Esophagus muscularis mucosa (tissue), 4 donors: ENCODE results near the gene STX1A. TPM values are rescaled to one million over a fixed set of nuclear protein-coding genes. Genes with fewer than 3 reads are reported as not detected.
A peak's percentile ranks its signal among the peaks of the same experiment; 100 is the strongest.

Experiments
- DNase-seq: peaks from one replicate; pipeline ENCODE4 v3.0.0-alpha.2; 2017; ENCODE audit errors: extremely low spot score
- H3K27ac ChIP-seq, 4 donors: fragments of 200-600 bp; sonication (generic); replicated peaks in 1 of 4; 1 replicate in 3 of 4; 2 replicates in 1 of 4; pipeline ENCODE4 v1.5.1; 2016 to 2019; ENCODE audit warnings: mild to moderate bottlenecking in 1 of 4
- H3K27me3 ChIP-seq, 4 donors: fragments of 200-600 bp; sonication (generic); one replicate each; pipeline versions ENCODE4 v1.5.1 to v1.6.0; 2016 to 2019
- H3K36me3 ChIP-seq, 4 donors: fragments of 200-600 bp; sonication (generic); one replicate each; pipeline ENCODE4 v1.5.1; 2016 to 2019
- H3K4me1 ChIP-seq, 4 donors: fragments of 200-600 bp; sonication (generic); one replicate each; pipeline ENCODE4 v1.5.1; 2016 to 2019
- H3K4me3 ChIP-seq, 4 donors: fragments of 200-600 bp; sonication (generic); 1 replicate in 2 of 4; 2 replicates in 2 of 4; pipeline ENCODE4 v1.5.1; 2016 to 2019; ENCODE audit warnings: mild to moderate bottlenecking in 4 of 4, moderate library complexity in 1 of 4
- H3K9me3 ChIP-seq, 4 donors: fragments of 200-600 bp; sonication (generic); 1 replicate in 3 of 4; 2 replicates in 1 of 4; pipeline ENCODE4 v1.5.1; 2016 to 2019
- CTCF ChIP-seq, 3 experiments: fragments of 200-600 bp in 2 of 3; fragments of 450-650 bp in 1 of 3; sonication (generic) in 2 of 3; IDR thresholded peaks; one replicate each; pipeline ENCODE4 v1.5.1; 2017 to 2019; ENCODE audit warnings: antibody characterized with exemption in 3 of 3, mild to moderate bottlenecking in 2 of 3, moderate library complexity in 1 of 3
- EP300 ChIP-seq: sonication (generic); formaldehyde crosslinking; IDR thresholded peaks from one replicate; pipeline ENCODE4 v1.6.1; 2017; ENCODE audit warnings: antibody characterized with exemption
- POLR2A ChIP-seq: fragments of 450-650 bp; IDR thresholded peaks from one replicate; pipeline ENCODE4 v1.6.1; 2017; ENCODE audit warnings: antibody characterized with exemption, moderate library complexity, mild to moderate bottlenecking, low read depth
- POLR2AphosphoS5 ChIP-seq, 2 donors: sonication (generic); formaldehyde crosslinking; IDR thresholded peaks; one replicate each; pipeline ENCODE4 v1.6.1; 2017; ENCODE audit warnings: antibody characterized with exemption in 2 of 2
- WGBS: methylation state at CpG from one replicate; pipeline ENCODE4 v1.1.5; 2018; 5-methylcytosine and 5-hydroxymethylcytosine counted together
- intact Hi-C: fragments of 100-400 bp; cut with DNase I; formaldehyde crosslinking; loops from one replicate; pipeline ENCODE4 v1.15.1; 2023
- total RNA-seq, 4 donors: library from RNA; depleted of rRNA; stranded (reverse); fragments of >200 nt; gene quantifications; one replicate each; pipeline versions ENCODE4 v1.1.0 to v1.2.1, GENCODE V29; 2016

The STX1A gene
- total RNA-seq, result 10 to 100 TPM in 2 of 4 donors, 1 to 10 TPM in 2; 7.1 to 16.0 (median 9.6) TPM

DNA sequence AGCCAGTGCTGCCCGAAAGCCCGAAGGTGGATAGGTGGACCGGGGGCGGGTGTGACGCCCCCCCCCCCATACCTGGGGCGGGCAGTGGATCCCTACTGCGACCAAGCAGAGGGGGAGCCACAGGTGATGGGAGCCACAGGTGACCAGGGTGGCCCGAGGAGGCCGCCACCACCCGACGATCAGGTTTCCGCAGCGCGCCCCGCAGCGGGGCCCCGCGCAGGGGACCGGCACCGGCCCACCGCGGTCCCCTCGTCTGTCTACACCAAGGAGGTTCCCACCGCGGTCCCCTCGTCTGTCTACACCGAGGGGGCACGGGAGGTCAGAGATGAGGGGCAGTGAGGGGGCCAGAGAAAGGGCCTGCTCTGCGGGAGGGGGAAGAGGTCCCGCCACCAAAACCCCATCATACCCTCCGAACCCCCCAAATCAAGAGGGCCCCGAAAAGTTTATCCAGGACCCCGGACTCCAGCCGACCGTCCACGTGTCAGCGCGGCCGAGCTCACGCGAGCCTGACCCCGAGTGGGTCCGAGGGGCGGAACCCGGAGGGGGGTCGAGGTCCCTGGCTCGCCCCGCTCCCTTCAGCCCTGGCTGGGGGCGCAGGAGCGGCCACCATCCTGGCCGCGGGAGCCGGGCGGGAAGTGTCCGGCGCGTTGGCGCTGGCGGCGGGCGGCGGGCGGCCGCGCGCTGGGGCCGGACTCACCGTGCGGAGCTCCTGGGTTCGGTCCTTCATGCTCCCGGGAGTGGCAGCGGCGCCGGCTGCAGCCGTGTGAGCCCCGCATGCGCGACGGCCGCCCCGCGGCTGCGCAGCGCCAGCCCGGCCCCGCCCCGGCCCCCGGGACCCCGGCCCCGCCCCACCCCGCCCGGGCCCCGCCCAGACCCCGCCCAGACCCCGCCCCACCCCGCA lies at the start of gene STX1A:
Gene STX1A, minus strand, starts transcription at position 765 of the 901 bp plus-strand sequence. Its CDS starts 38 bp downstream, at position 727.
- peak within 1 kb of the TSS; percentile 76 to 90 (median 87) for H3K4me3 ChIP-seq
- no peaks in the 10 kb centered on the region for H3K9me3 ChIP-seq
- TF ChIP-seq POLR2AphosphoS5 (IDR thresholded peaks at IDR 0.05) (peak; percentile 13 to 63), POLR2A (no peak)
- 0% methylated on average over 13 of the region's 96 CpGs for WGBS
- DNase-seq, result no peak
- peaks cover 32 to 65% (median 58%) of the 10 kb centered on the region in 4 donors for H3K4me1 ChIP-seq
- intact Hi-C loops, result loop anchor here (5.0 kb wide), 1 partner anchor 37 kb away; the partner anchor contains the start of genes BUD23 and DNAJC30
- H3K27ac ChIP-seq, result peak within 1 kb of the TSS; percentile 72 to 85 (median 76)
- H3K27me3 ChIP-seq, result no peaks in the 10 kb centered on the region
- H3K36me3 ChIP-seq, result no peaks in the 10 kb centered on the region

DNA sequence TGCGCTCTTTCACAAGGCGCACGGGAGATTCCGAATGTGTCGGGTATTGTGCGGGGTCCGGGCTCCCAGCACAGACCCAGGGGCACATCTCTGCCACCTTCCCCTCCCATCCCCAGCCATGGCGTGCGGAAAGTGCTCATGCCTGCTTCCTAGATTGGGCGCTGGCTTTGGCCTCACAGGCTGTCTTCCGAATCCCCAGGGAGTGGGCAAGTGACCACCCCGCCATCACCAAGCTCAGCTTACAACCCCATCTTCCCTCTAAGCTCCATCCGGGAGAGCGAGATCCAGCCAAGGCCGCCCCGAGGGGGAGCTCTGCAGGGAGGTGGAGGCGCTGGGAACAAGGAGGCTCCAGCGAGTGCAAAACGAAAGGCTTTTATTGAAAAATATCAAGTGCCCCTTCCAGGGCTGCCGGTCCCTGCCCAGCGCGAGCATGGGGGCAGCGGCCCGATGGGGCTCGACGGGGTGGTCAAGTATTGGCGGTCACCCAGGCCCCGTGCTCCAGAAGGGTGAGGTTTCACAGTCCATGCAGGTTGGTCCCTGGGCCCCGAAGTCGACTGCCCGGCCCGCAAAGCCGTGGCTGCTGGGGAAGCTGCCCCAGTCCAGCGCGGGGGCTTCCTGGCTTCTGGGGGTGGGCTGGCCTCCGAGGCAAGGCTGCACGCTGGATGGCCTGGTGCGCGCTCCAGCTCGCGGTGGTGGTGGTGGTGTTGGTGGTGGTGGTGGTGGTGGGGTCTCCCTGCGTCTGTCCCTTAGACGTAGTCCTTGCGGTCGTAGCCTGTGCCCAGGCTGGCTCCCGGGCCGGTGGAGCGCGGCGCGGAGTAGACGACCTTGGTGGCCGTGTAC lies 49.4 kb upstream of the STX1A start:
- TF ChIP-seq POLR2A, result no peak
- TF ChIP-seq EP300, result no peak
- no peak for TF ChIP-seq CTCF (IDR thresholded peaks at IDR 0.05)
- no peak for TF ChIP-seq POLR2AphosphoS5 (IDR thresholded peaks at IDR 0.05)
- H3K27me3 ChIP-seq, result peaks cover 0 to 53% (median 28%) of the 10 kb centered on the region in 4 donors
- no peak overlapping the region for H3K27ac ChIP-seq
- H3K4me3 ChIP-seq, result no peak overlapping the region
- H3K36me3 ChIP-seq, result no peaks in the 10 kb centered on the region
- H3K9me3 ChIP-seq, result no peaks in the 10 kb centered on the region
- intact Hi-C loops, result no loop called here
- DNase-seq, result no peak
- 44% methylated on average over 9 of the region's 53 CpGs for WGBS
- H3K4me1 ChIP-seq, result peaks cover 8 to 25% (median 20%) of the 10 kb centered on the region in 4 donors

DNA sequence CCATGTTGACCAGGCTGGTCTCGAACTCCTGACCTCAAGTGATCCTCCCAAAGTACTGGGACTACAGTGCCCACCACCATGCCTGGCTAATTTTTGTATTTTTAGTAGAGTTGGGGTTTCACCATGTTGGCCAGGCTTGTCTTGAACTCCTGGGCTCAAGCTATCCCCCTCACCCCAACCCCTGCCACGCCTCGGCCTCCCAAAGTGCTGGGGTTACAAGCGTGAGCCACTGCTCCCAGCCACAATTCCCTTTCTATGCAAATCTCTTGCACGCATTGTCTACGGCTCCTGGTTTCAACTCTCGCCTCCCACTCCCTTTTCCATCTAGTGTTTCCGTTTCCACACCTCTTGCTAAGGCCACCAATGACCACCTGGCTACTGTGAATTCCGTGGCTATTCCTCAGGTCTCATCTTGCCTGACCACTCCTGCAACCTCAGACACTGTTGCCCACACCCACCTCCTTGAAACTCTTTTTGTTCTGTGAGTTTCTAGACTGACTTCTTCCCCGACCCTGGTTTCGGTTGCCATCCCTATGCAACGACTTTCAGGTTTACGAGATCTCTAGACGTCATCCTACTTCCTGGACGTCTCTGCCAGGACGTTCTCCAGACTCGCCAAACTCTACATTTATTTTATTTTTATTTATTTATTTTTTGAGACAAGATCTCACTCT lies 47.2 kb upstream of the STX1A start:
- Histone ChIP-seq H3K4me1 (peaks cover 8 to 25% (median 20%) of the 10 kb centered on the region in 4 donors), H3K36me3 (no peaks in the 10 kb centered on the region), H3K9me3 (no peaks in the 10 kb centered on the region), H3K27me3 (peaks cover 0 to 43% (median 28%) of the 10 kb centered on the region in 4 donors), H3K4me3 (no peak overlapping the region), H3K27ac (no peak overlapping the region)
- no peak for TF ChIP-seq CTCF (IDR thresholded peaks at IDR 0.05)
- TF ChIP-seq POLR2AphosphoS5 (IDR thresholded peaks at IDR 0.05), result no peak
- TF ChIP-seq POLR2A, result no peak
- no peak for TF ChIP-seq EP300
- WGBS, result 88% methylated on average over 17 of the region's 17 CpGs
- intact Hi-C loops, result no loop called here
- no peak for DNase-seq

GRCh38 chr7:73762659-73762999 lies 43.2 kb upstream of the STX1A start:
- TF ChIP-seq EP300 (no peak), POLR2AphosphoS5 (IDR thresholded peaks at IDR 0.05) (no peak), POLR2A (no peak)
- no peaks in the 10 kb centered on the region for H3K36me3 ChIP-seq
- H3K27ac ChIP-seq, result no peak overlapping the region
- DNase-seq, result no peak
- H3K9me3 ChIP-seq, result no peaks in the 10 kb centered on the region
- no peaks in the 10 kb centered on the region for H3K4me1 ChIP-seq
- WGBS, result 82% methylated on average over 1 of the region's 1 CpG
- intact Hi-C loops, result no loop called here
- H3K27me3 ChIP-seq, result peaks cover 0 to 3% (median 0%) of the 10 kb centered on the region in 4 donors
- no peak overlapping the region for H3K4me3 ChIP-seq

GRCh38 chr7:73761854-73762658 lies 42.6 kb upstream of the STX1A start:
- DNase-seq, result no peak
- Histone ChIP-seq H3K27ac (no peak overlapping the region), H3K4me3 (no peak overlapping the region), H3K9me3 (no peaks in the 10 kb centered on the region), H3K4me1 (no peaks in the 10 kb centered on the region), H3K27me3 (no peaks in the 10 kb centered on the region), H3K36me3 (no peaks in the 10 kb centered on the region)
- 59% methylated on average over 6 of the region's 8 CpGs for WGBS
- TF ChIP-seq CTCF (IDR thresholded peaks at IDR 0.05) (no peak), EP300 (no peak), POLR2A (no peak), POLR2AphosphoS5 (IDR thresholded peaks at IDR 0.05) (no peak)
- intact Hi-C loops, result no loop called here
